K562 (cell line): ENCODE data around the gene HP1BP3. TPM values are rescaled to one million over a fixed set of nuclear protein-coding genes. Genes with fewer than 3 reads are reported as not detected.

ENCODE experiments used
- BCOR ChIP-seq: fragments of 450-650 bp; IDR thresholded peaks from 2 replicates; pipeline ENCODE4 v1.6.1; 2016
- EP300 ChIP-seq: IDR thresholded peaks from 2 replicates; pipeline ENCODE4 v1.6.1; 2012; ENCODE audit warnings: low read length, improper control_type of control experiment
- HOXB6 ChIP-seq: fragments of 250-450 bp; sonication (Bioruptor Pico); IDR thresholded peaks from 2 replicates; pipeline ENCODE4 v1.5.1; 2022; ENCODE audit warnings: mild to moderate bottlenecking, borderline replicate concordance
- KDM1A ChIP-seq, 2 experiments: fragments of 450-650 bp; IDR thresholded peaks; 2 replicates each; pipeline ENCODE4 v1.6.1; 2016; ENCODE audit warnings: mild to moderate bottlenecking in 2 of 2
- NR0B1 ChIP-seq: fragments of 450-650 bp; IDR thresholded peaks from one replicate; pipeline ENCODE4 v1.6.1; 2018; ENCODE audit warnings: mild to moderate bottlenecking, moderate library complexity; ENCODE audit not compliant: partially characterized antibody
- RB1 ChIP-seq: fragments of 450-650 bp; IDR thresholded peaks from 2 replicates; pipeline ENCODE4 v1.6.1; 2017; ENCODE audit warnings: low read depth, mild to moderate bottlenecking
- RBM25 ChIP-seq: fragments of 200-400 bp; formaldehyde crosslinking; IDR thresholded peaks from 2 replicates; pipeline ENCODE4 v1.6.1; 2018; ENCODE audit warnings: low read length, low read depth, moderate library complexity; ENCODE audit not compliant: severe bottlenecking
- RCOR1 ChIP-seq, 2 experiments: IDR thresholded peaks; 2 replicates each; pipeline ENCODE4 v1.6.1; 2012; ENCODE audit warnings: low read depth in 2 of 2, low read length in 2 of 2, borderline replicate concordance in 1 of 2, improper control_type of control experiment in 1 of 2
- SFPQ ChIP-seq: fragments of 200-400 bp; formaldehyde crosslinking; IDR thresholded peaks from 2 replicates; pipeline ENCODE4 v1.6.1; 2017; ENCODE audit warnings: mild to moderate bottlenecking, low read depth, low read length, moderate library complexity
- SMARCA5 ChIP-seq: fragments of 450-650 bp; IDR thresholded peaks from 2 replicates; pipeline ENCODE4 v1.6.1; 2016
- U2AF2 ChIP-seq: fragments of 200-400 bp; formaldehyde crosslinking; optimal IDR thresholded peaks from 2 replicates; pipeline ENCODE3; 2017; ENCODE audit warnings: low read depth, mild to moderate bottlenecking, low read length
- ZBTB40 ChIP-seq, 2 experiments: fragments of 450-650 bp in 1 of 2; sonication (generic) in 1 of 2; formaldehyde crosslinking in 1 of 2; IDR thresholded peaks; 2 replicates each; pipeline versions ENCODE4 v1.7.1 to v1.9.0; 2016 to 2022; ENCODE audit warnings: inconsistent platforms in 1 of 2, mild to moderate bottlenecking in 1 of 2, missing genetic modification reagents in 1 of 2
- ZNF124 ChIP-seq: sonication (generic); formaldehyde crosslinking; IDR thresholded peaks from 2 replicates; pipeline ENCODE4 v1.8.1; 2022; ENCODE audit warnings: missing genetic modification reagents
- ZNF511 ChIP-seq: sonication (generic); formaldehyde crosslinking; IDR thresholded peaks from 2 replicates; pipeline ENCODE4 v1.8.0; 2022; ENCODE audit warnings: mild to moderate bottlenecking, missing genetic modification reagents
- ZNF644 ChIP-seq: fragments of 200-800 bp; sonication (Bioruptor generic); IDR thresholded peaks from 2 replicates; pipeline ENCODE4 v1.6.1; 2016; ENCODE audit warnings: low read depth, missing genetic modification characterization, missing compliant biosample characterization
- polyA plus RNA-seq, 8 experiments: library from polyadenylated mRNA; depleted of rRNA in 4 of 8; stranded (reverse) in 5 of 8; unstranded in 3 of 8; fragments of >200 nt; fragmentation: Nextera tagmentation in 2 of 8; fragmentation: Illumina TruSeq in 1 of 8; extraction: Ambion mirVana in 2 of 8; extraction: Trizol in 1 of 8; gene quantifications; 2 replicates each; pipeline versions ENCODE4 v1.2.1 to v1.2.3, GENCODE V29; 2011 to 2014; ENCODE audit warnings: inconsistent platforms in 1 of 8, missing spikeins in 1 of 8
- total RNA-seq, 7 experiments: library from RNA; depleted of rRNA in 6 of 7; stranded (reverse); fragments of >200 nt in 6 of 7; fragmentation: Illumina TruSeq in 2 of 7; extraction: Trizol in 2 of 7; gene quantifications; 2 replicates each; pipeline versions ENCODE4 v1.2.1 to v1.2.3, GENCODE V29; 2011 to 2021; ENCODE audit warnings: low replicate concordance in 1 of 7

Gene HP1BP3
- total and polyA plus RNA-seq, 9 of the 15 experiments (the other 6 are each of a cell fraction or from before 2014, with no cell fraction given), result 57.3 to 513 (median 240) TPM

GRCh38 chr1:20709868-20710267, 77.2 kb downstream of the HP1BP3 start (continued):
- TF ChIP-seq RB1 (no peak), BCOR (peak; percentile 97), U2AF2 (no peak), ZNF124 (no peak), ZNF644 (no peak), RBM25 (peak; percentile 89), NR0B1 (no peak), HOXB6 (CRISPR knock-in tag) (no peak), ZBTB40 (IDR thresholded peaks at IDR 0.05) (no peak), ZBTB40 (CRISPR knock-in tag; IDR thresholded peaks at IDR 0.05) (no peak), ZNF511 (CRISPR knock-in tag) (no peak), RCOR1 (IDR thresholded peaks at IDR 0.05; ENCODE audit: borderline replicate concordance in 1 of 2, low read depth in 2 of 2, low read length in 2 of 2) (peak in 1 of 2 experiments; percentile 81; a peak in 2 of 4 replicates), EP300 (no peak), KDM1A (IDR thresholded peaks at IDR 0.05) (peak; percentile 76 to 91), SFPQ (no peak), SMARCA5 (peak; percentile 90)
